Measurements from ENCODE around the gene SH2D2A.

SH2D2A gene

DNA sequence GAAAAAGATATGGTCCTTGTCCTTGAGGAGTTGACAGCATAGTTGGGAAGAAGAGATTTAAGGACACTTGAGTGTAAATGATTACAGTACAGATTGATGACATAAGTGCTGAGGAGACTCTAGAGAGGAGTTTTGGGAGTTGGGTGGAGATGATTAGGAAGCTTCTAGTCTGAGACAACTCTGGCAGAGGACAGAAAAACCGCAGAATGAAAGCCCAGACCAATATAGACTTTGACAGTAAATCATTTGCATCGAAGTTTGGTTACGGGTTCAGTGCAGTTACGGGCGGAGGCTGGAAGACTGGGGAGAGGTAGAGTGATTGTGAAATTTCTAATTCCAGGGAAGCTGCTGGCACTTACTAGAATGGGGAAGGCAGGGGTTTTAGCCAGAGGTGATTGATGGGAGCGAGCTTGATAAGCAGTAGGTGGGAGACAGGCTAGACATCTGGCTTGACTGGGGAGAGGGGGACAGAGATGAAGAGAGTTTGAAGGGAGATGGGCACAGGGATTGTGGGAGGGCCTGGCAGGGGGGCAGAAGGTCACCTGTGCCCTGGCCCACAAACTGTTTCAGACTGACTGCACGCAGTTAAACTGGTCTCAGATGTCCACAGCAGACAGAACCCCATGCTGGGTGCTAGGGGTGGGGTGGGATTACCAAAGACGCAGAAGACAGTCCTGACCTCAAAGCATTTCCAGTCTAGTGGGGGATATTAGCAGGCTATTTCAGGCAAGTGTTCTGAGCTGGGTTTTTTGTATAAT is 20.1 kb downstream of the SH2D2A start:
- Histone ChIP-seq H3K27ac (ENCODE audit: low read depth, low read length) (no peak overlapping the region), H3K4me2 (ENCODE audit: low read depth, low read length, poor library complexity, severe bottlenecking) (no peak overlapping the region), H2AFZ (ENCODE audit: low read depth, low read length, severe bottlenecking) (no peak overlapping the region), H3K27me3 (ENCODE audit: low read length) (no peaks in the 10 kb centered on the region), H3F3A (ENCODE audit: insufficient read depth) (peaks cover 5% of the 10 kb centered on the region; the same call in 1 of the 2 replicates), H3K79me2 (ENCODE audit: insufficient read depth, low read length) (no peaks in the 10 kb centered on the region), H3K9me3 (ENCODE audit: insufficient read depth, low read length) (no peaks in the 10 kb centered on the region), H4K20me1 (ENCODE audit: low read depth, low read length) (no peaks in the 10 kb centered on the region; the same call in 1 of the 2 replicates), H3K9me2 (replicated peaks; ENCODE audit: insufficient read depth, low read length) (no peaks in the 10 kb centered on the region), H3K4me3 (ENCODE audit: insufficient read depth, low read length, poor library complexity, severe bottlenecking) (no peak overlapping the region), H3K36me3 (ENCODE audit: low read length) (peaks cover 35% of the 10 kb centered on the region), H3K9ac (ENCODE audit: low read length) (no peak overlapping the region)
- TF ChIP-seq EZH2phosphoT487 (conservative IDR thresholded peaks at IDR 0.05; ENCODE audit: low read length): no peak
- TF ChIP-seq, protein P1, sequence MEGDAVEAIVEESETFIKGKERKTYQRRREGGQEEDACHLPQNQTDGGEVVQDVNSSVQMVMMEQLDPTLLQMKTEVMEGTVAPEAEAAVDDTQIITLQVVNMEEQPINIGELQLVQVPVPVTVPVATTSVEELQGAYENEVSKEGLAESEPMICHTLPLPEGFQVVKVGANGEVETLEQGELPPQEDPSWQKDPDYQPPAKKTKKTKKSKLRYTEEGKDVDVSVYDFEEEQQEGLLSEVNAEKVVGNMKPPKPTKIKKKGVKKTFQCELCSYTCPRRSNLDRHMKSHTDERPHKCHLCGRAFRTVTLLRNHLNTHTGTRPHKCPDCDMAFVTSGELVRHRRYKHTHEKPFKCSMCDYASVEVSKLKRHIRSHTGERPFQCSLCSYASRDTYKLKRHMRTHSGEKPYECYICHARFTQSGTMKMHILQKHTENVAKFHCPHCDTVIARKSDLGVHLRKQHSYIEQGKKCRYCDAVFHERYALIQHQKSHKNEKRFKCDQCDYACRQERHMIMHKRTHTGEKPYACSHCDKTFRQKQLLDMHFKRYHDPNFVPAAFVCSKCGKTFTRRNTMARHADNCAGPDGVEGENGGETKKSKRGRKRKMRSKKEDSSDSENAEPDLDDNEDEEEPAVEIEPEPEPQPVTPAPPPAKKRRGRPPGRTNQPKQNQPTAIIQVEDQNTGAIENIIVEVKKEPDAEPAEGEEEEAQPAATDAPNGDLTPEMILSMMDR (IDR thresholded peaks at IDR 0.05; ENCODE audit: insufficient read depth, low read length, poor library complexity, severe bottlenecking): no peak

DNA sequence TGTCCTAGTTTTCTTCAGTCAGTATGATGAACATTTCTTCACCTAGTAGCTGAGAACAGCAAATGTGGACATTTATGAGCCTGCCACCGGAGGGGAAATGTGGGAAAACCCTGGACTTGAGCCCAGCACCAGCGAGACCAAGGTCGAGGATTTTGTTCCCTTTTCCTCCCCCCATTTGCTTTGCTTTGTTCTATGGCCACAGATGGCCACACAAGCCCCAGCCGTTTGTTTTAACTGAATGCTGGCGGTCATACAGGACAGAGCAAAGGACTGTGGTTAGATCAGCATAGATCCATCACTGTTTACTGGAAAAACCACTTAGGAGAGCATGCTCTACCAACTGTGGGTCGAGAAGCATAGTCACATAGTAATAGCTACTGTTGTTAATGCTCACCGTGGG is 20.9 kb downstream of the SH2D2A start:
- Histone ChIP-seq H3K9ac (ENCODE audit: low read length) (no peak overlapping the region), H3K9me3 (ENCODE audit: insufficient read depth, low read length) (no peaks in the 10 kb centered on the region), H3F3A (ENCODE audit: insufficient read depth) (peaks cover 5% of the 10 kb centered on the region; the same call in 1 of the 2 replicates), H4K20me1 (ENCODE audit: low read depth, low read length) (no peaks in the 10 kb centered on the region), H3K4me3 (ENCODE audit: insufficient read depth, low read length, poor library complexity, severe bottlenecking) (no peak overlapping the region), H3K9me2 (replicated peaks; ENCODE audit: insufficient read depth, low read length) (no peaks in the 10 kb centered on the region), H3K79me2 (ENCODE audit: insufficient read depth, low read length) (no peaks in the 10 kb centered on the region), H3K4me2 (ENCODE audit: low read depth, low read length, poor library complexity, severe bottlenecking) (no peak overlapping the region), H3K27me3 (ENCODE audit: low read length) (no peaks in the 10 kb centered on the region), H2AFZ (ENCODE audit: low read depth, low read length, severe bottlenecking) (no peak overlapping the region), H3K27ac (ENCODE audit: low read depth, low read length) (no peak overlapping the region), H3K36me3 (ENCODE audit: low read length) (peaks cover 35% of the 10 kb centered on the region)
- no peak for TF ChIP-seq EZH2phosphoT487 (conservative IDR thresholded peaks at IDR 0.05; ENCODE audit: low read length)
- TF ChIP-seq, protein P1 (IDR thresholded peaks at IDR 0.05; ENCODE audit: insufficient read depth, low read length, poor library complexity, severe bottlenecking): no peak

DNA sequence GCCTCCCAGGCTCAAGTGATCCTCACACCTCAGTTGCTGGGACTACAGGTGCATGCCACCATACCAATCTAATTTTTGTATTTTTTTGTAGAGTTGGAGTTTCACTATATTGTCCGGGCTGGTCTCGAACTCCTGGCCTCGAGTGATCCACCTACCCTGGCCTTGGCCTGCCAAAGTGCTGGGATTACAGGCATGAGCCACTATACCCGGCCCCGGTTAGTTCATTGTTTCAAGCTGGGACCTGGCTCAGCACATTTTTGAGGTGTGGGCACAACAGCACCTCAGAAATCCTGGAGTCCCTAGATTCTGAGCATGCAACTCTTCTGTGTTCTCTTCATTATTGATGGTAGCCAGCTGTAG is 21.3 kb downstream of the SH2D2A start:
- peaks cover 5% of the 10 kb centered on the region; the same call in 1 of the 2 replicates for H3F3A ChIP-seq (ENCODE audit: insufficient read depth)
- no peaks in the 10 kb centered on the region for H3K27me3 ChIP-seq (ENCODE audit: low read length)
- H3K36me3 ChIP-seq (ENCODE audit: low read length): peaks cover 35% of the 10 kb centered on the region
- H2AFZ ChIP-seq (ENCODE audit: low read depth, low read length, severe bottlenecking): no peak overlapping the region
- no peak overlapping the region for H3K9ac ChIP-seq (ENCODE audit: low read length)
- H3K79me2 ChIP-seq (ENCODE audit: insufficient read depth, low read length): no peaks in the 10 kb centered on the region
- H4K20me1 ChIP-seq (ENCODE audit: low read depth, low read length): no peaks in the 10 kb centered on the region
- H3K9me2 ChIP-seq (replicated peaks; ENCODE audit: insufficient read depth, low read length): no peaks in the 10 kb centered on the region
- no peak overlapping the region for H3K4me2 ChIP-seq (ENCODE audit: low read depth, low read length, poor library complexity, severe bottlenecking)
- no peak overlapping the region for H3K27ac ChIP-seq (ENCODE audit: low read depth, low read length)
- TF ChIP-seq EZH2phosphoT487 (conservative IDR thresholded peaks at IDR 0.05; ENCODE audit: low read length): no peak
- TF ChIP-seq, protein P1 (IDR thresholded peaks at IDR 0.05; ENCODE audit: insufficient read depth, low read length, poor library complexity, severe bottlenecking): no peak
- no peaks in the 10 kb centered on the region for H3K9me3 ChIP-seq (ENCODE audit: insufficient read depth, low read length)
- H3K4me3 ChIP-seq (ENCODE audit: insufficient read depth, low read length, poor library complexity, severe bottlenecking): no peak overlapping the region

Measured in SU-DHL-6 (cell line).